T follicular helper cell (primary cell): ENCODE data around the gene ZNF562.
A peak's percentile ranks its signal among the peaks of the same experiment; 100 is the strongest.
"Not testable (repeated sequence)": the region's sequence is repeated elsewhere in the genome, so short reads cannot be mapped to it uniquely, and the experiment has no call there.

ENCODE experiments used
- DNase-seq: peaks from one replicate; pipeline ENCODE4 v3.0.0-alpha.2; 2020; ENCODE audit warnings: low read depth
- total RNA-seq, 2 experiments: gene quantifications; one replicate each; lab custom pipeline; 2026; lab: John Stamatoyannopoulos, UW

The ZNF562 gene
- total RNA-seq = 54.4 to 96.2 reads per million in 2 experiments

DNA sequence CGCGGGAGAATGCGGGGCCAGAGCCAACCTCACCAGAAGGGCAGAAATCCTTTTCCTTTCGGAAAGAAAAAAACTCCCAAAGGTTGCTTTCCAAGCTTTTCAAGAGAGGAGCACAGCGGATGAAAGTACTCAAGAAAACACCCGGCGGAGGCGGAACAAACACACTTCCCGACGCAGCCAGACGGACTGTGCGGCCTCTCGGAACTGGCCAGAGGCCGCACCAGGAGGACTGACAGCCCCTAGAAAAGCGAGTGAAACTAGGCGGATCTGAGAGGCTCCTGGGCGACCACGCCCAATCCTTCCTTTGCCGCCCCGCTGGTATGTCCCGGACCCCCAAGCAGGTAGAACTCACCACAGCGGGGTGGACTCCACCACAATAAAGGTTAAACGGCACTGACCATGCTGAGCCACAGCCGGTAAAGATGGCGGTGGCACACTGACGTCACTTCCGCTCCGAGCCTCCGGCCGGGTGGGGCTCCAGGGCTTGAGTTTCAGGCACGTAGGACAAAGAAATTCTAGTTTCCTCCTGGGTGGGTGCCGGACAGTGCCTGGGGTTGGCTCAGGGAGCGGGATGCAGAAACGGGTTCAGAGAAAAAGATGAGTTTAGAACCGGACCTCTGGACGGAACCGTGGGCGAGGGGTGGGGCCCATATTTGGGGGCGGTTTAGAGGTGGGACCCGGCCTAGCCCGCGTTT, at the start of gene ZNF562:
Gene ZNF562 (minus strand): TSS at position 438 of the 695 bp plus-strand sequence. CDS start 14,356 bp downstream, outside the sequence.
- DNase-seq = peak; percentile 69

DNA sequence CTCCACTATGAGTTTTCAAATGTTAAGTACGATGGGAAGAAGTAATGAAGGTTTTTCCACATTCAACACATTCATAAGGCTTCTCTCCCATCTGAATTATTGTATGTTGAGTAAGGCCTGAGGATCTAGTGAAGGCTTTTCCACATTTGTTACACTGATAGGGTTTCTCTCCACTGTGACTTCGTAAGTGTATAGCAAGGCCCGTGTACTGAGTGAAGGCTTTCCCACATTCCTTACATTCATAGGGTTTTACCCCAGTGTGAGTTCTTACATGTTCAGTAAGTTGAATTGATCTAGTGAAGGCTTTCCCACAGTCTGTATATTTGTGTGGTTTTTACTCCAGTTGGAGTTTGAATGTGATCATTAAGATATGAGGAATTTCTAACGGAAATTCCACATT, 49.3 kb upstream of the ZNF562 start:
- no peak for DNase-seq

DNA sequence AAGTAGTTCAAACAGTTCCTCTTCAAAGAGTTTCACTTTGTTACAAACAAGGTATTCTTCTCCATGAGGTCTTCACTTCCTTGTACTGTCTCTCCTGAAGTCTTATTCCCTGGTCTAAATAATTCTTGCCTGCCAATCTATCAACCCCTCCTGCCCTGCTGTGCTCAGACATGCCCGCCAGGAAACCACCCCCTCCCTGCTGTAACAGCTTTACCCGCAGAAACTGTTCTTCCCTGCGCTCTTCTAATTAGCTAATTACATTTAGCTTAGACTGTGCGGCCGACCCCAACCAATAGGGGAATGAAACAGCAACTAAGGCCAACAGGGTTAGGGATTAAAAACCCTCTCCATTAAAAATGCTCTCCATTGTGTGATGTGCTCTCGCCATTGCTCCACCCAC, 47.0 kb upstream of the ZNF562 start:
- no peak for DNase-seq

DNA sequence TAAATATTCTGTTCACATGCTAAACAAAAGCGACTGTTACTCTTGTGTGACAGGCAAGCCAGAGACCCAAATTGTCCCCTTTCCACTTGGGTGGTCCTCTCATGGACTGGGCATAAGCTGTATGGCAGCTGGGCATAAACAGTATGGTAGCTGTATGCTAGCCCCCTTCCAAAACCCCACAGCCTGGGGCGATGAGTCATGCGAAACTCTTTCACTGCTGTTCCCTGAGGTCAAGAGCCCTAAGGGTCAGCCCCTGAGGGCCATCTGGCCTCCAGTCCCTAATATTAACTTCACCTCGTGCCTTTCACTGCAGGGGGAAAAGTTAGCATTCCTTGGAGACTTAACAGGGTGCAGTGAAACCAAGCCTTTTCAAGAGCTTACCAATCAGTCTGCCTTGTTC, 45.6 kb upstream of the ZNF562 start:
- DNase-seq = no peak

DNA sequence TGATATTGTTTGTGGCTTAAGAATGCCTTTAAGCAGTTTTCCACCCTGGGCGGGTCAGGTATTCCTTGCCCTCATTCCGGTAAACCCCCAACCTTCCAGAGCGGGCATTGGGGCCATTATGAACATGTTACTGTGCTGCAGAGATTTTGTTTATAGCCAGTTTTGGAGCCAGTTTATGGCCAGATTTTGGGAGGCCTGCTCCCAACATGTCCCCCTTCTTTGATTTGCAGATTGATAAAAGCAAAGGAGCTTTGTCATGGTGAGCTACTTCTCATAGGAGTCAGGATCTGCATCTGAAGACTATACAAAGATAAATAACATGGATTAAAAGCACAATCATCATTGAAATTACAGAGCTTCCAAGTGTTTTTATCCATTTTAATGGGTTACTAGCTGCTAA, 36.9 kb upstream of the ZNF562 start:
- no peak for DNase-seq

DNA sequence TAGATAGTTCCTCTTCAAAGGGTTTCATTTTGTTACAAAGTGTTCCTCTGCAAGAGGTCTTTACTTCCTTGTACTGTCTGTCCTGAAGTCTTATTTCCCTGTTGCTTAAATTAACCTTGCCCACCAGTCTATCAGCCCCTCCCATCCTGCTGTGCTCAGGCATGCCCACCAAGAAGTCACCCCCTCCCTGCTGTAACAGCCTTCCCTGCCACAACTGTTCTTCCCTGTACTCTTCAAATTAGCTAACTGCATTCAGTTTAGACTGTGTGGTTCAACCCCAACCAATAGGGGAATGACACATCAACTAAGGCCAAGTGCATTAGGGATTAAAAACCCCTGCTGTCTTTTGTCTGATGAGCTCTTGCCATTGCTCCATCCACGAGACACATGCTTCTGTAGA, 34.4 kb upstream of the ZNF562 start:
- no peak for DNase-seq

DNA sequence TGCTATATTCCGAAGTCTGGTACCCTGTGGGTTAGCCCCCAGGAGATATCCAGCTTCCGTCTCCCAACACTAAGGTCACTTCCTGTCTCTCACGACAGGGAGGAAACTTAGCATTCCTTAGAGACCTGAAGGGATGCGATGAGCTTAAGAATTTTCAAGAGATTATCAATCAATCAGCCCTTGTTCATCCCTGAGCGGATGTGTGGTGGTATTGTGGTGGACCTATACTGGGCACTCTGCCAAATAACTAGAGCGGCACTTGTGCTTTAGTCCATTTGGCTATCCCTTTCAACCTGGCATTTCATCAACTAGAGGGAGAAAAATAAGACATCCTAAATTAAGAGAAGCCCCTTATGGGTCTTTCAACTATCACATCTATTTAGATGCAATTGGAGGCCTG, 30.9 kb upstream of the ZNF562 start:
- DNase-seq = no peak

DNA sequence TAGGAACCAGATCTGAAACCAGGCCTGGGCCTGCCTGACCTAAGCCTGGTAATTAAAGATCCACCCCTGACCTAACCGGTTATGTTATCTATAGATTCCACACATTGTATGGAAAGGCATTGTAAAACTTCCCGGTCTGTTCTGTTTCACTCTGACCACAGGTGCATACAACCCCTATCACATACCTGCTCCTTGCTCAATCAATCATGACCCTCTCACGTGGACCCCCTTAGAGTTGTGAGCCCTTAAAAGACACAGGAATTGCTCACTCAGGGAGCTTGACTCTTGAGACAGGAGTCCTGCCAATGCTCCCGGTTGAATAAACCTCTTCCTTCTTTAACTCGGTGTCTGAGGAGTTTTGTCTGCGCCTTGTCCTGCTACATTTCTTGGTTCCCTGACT, 27.3 kb upstream of the ZNF562 start:
- no peak for DNase-seq

DNA sequence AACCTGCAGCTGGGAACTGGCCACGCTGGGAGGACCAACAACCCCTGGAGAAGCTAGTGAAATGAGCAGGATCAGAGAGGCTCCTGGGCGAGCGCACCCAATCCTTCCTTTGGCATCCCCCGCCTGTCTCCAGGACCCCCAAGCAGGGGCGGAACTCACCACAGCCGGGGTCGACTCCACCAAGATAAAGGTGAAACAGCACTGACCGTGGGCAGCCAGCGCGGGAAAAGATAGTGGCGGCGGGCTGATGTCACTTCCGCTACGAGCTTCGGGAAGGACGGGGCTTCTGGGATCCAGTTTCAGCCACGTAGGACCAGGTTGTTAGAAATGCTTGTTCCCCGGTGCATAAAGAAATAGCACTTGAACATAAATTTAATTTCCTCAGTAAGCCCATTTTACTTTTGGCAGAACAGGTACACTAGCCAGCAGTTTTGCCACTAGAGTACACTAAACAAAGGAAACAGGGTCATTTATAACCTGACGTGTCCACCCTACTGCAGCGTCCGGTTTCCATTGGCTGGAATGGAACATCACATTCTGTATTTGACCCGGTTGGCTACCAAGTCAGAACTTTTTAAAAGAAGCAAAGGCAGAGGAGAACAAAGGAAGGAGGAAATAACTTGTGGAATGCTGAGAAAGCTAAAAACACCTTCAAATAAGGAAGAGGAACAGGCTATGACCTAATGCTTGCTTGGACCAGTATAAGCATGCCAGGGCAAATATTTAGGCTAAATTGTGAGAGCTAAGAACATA, 25.5 kb upstream of the ZNF562 start:
- DNase-seq = no peak

DNA sequence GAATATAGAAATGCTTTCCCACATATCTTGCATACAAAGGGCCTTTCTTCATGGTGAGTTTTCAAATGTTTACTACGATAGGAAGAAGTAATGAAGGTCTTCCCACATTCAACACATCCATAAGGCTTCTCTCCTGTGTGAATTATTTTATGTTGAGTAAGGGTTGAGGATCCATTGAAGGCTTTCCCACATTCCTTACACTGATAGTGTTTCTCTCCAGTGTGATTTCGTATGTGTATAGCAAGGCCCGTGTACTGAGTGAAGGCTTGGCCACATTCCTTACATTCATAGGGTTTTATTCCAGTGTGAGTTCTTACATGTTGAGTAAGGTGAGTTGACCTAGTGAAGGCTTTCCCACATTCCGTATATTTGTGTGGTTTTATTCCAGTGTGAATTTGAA, 15.4 kb upstream of the ZNF562 start:
- DNase-seq = not testable (repeated sequence)

DNA sequence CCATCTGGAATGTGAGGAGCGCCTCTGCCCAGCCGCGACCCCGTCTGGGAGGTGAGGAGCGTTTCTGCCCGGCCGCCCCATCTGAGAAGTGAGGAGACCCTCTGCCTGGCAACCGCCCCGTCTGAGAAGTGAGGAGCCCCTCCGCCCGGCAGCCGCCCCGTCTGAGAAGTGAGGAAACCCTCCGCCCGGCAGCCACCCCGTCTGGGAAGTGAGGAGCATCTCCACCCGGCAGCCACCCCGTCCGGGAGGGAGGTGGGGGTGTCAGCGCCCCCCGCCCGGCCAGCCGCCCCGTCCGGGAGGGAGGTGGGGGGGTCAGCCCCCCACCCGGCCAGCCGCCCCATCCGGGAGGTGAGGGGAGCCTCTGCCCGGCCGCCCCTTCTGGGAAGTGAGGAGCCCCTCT, 5.1 kb upstream of the ZNF562 start:
- DNase-seq = not testable (repeated sequence)

DNA sequence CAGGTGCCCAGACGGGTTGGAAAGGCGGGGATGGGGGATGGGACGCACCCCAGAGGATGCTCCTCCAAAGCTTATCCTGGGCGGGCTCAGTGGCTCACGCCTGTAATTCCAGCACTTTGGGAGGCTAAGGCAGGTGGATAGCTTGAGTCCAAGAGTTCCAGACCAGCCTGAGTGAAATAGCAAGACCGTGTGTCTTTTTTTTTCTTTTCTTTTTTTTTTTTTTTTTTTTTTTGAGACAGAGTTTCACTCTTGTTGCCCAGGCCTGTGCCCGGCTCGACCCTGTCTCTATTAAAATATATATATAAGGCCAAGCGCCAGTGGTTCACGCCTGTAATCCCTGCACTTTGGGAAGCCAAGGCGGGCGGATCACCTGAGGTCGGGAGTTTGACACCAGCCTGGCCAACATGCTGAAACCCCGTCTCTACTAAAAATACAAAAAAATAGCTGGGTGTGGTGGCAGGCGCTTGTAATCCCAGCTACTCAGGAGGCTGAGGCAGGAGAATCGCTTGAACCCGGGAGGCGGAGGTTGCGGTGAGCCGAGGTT, 530 bp upstream of the ZNF562 start:
- DNase-seq = not testable (repeated sequence)

DNA sequence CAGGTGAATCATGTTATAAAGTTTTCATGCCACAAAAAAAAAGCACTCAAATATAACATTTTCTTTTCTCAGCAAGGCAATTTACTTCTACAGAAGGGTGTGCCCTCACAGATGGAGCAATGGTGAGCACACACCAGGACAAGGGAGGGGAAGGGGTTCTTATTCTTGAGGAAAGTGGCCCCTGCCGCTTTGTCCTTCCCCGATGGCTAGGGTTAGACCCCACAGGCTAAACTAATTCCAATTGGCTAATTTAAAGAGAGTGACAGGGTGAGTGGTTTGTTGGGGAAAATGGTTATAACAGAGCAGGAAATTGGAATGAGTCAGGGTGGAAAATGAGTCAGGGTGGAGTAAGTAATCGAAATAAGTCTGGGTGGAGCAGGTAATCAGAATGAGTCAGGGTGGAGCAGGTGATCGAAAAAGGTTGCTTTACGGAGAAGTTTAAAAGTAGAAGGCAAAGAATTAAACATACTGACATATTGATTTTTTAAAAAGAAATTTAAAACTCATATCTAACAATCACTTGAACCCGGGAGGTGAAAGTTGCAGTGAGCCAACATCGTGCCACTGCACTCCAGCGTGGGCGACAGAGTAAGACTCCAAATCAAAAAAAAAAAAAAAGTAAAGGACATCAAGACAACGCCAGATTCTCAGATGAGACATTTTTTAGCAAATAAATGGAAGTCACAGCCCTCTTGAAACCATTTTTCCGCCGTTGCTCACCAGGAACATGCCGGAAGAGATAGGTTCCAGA, 813 bp downstream of the ZNF562 start:
- DNase-seq = no peak

DNA sequence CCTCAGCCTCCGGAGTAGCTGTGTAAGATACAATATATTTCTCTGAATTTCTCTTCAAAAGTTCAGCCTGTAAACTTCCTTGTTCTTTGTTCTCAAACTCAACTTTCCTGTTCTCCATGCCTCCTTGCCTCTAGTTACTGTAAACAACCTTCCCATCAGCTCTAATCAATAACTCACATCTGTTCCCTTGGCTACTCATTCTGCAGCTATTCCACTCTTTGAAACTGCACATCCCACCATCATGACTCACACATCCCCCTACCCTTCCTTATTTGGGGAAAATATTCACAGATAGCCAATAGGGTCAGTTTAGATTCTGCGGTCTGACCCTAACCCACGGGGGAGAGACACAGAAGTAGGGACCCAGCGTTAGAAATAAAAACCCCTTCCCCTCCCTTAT, 2.0 kb downstream of the ZNF562 start:
- DNase-seq = no peak

DNA sequence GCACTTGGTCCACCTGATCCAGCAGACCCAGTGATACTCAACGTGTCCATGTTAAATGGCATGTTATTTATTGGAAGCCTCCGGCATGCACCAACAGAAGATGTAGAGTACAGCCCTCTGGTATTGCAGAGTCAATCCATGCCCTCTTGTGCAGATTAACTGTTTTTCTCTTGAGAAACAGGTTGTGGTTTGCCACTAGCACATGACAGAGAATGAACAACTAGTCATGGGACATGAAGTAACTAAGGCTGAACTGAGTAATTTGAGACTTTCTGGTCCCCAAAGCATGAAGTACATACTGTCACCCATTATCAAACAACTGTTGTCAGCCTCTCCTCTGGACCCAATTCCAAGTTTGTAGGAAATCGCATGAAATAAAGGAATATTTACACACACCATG, 3.2 kb downstream of the ZNF562 start:
- no peak for DNase-seq

DNA sequence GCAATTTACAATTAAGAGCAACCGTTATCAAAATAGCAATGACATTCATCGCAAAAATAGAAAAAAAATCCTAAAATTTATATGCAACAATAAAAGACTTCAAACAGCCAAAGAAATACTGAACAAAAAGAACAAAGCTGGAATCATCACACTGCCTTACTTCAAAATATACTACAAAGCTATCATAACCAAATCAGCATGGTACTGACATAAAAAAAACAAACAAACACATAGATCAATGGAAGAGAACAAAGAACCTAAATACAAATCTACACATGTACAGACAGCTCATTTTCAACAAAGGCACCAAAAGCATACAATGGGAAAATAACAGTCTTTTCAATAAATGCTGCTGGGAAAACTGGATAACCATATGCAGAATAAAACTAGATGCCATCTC, 6.4 kb downstream of the ZNF562 start:
- DNase-seq = no peak

DNA sequence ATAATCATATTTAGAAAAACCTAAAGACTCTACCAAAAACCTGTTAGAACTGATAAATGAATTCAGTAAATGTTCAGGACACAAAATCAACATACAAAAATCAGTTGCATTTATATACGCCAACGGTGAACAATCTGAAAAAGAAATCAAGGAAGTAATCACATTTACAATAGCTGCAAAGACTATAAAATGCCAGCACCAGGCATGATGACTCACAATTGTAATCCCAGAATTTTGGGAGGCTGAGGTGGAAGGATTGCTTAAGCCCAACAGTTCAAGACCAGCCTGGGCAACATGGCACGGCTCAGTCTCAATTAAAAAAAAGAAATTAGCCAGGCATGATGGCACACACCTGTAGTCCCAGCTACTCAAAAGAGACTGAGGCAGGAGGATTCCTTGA, 7.0 kb downstream of the ZNF562 start:
- no peak for DNase-seq

DNA sequence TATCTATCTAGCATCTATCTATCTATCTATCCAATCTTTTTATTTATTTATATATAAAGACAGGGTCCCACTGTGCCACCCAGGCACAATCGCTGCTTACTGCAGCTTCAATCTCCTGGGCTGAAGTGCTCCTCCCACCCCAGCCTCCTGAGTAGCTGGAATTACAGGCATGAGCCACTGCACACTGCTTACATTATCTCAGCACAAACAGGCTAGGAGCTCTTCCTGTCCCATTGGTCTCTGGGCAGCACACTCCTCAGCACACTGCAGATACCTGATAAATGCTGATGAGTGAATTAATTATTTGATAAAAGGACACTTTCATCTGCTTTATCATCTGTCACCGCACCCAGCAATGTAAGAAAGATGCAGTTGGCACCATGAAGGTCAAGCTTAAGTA, 16.1 kb downstream of the ZNF562 start:
- no peak for DNase-seq

DNA sequence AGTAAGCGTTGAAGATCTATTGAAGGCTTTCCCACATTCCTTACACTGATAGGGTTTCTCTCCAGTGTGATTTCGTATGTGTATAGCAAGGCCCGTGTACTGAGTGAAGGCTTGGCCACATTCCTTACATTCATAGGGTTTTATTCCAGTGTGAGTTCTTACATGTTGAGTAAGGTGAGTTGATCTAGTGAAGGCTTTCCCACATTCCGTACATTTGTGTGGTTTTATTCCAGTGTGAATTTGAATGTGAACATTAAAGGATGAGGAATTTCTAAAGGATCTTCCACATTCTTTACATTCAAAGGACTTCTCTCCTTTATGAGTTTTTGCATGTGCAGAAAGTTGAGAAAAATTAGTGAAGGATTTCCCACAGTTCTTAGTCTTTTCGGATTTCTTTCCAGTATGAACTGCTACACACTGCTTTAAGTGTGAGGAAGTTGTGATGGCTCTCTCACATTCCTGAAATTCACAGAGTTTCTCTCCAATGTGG, 21.8 kb downstream of the ZNF562 start:
- not testable (repeated sequence) for DNase-seq

DNA sequence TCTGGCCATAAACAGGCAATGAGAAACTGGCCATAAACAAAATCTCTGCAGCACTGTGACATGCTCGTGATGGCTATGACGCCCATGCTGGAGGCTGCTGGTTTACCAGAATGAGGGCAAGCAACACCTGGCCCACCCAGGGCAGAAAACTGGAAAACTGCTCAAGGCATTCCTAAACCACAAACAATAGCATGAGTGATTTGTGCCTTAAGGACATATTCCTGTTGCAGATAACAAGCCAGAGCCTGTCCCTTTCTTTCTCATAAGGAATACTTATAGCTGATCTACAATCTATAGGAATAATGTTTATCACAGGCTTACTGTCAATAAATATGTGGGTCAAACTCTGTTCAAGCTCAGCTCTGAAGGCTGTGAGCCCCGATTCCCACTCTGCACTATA, 23.4 kb downstream of the ZNF562 start:
- DNase-seq = not testable (repeated sequence)

DNA sequence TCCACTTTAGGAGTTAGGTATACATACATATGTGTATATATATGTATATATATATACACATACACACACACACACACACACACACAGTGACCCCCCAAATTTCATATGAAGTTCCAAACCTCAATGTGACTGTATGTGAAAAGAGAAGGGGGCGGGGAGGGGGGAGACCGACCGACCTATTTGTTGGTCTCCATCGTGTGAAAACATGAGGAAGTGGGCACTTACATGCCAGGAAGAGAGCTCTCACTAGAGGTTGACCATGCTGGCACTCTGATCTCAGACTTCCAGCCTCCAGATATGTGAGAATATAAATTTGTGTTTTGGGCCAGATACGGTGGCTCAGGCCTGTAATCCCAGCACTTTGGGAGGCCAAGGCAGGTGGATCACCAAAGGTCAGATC, 24.6 kb downstream of the ZNF562 start:
- no peak for DNase-seq

DNA sequence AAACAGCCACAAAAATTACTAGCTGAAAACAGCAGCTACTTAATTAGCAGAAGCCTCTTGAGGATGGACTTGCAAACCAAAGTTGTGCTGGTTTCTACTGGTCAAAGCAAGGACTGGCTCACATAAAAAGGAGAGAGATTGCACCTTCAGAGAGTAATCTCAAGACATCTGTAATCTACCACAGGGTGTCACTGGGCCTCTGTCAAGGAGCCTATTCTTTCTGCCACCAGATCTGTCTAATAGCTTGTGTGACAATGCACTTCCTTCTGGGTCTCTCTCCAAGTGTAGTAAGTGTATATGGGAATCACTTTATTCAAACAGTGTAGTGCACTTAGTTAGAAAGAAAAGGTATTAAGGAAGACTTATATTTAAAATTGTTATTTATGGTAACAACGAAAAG, 29.4 kb downstream of the ZNF562 start:
- no peak for DNase-seq
